OCI-LY7 (cell line): ENCODE data around the gene PSMB10.

Experiments
- EZH2phosphoT487 ChIP-seq: fragments of 200-600 bp; sonication (generic); IDR thresholded peaks from 2 replicates; pipeline ENCODE4 v1.6.1; 2018; ENCODE audit warnings: low read depth, borderline replicate concordance, mild to moderate bottlenecking, mixed run types, antibody characterized with exemption, low read length, moderate library complexity, mixed read lengths
- TF ChIP-seq, protein P1 (sequence below): fragments of 200-600 bp; sonication (generic); conservative IDR thresholded peaks from 2 replicates; pipeline ENCODE4 v1.5.1; 2014; ENCODE audit warnings: mild to moderate bottlenecking, antibody characterized with exemption, low read length, moderate library complexity, mixed read lengths

DNA sequence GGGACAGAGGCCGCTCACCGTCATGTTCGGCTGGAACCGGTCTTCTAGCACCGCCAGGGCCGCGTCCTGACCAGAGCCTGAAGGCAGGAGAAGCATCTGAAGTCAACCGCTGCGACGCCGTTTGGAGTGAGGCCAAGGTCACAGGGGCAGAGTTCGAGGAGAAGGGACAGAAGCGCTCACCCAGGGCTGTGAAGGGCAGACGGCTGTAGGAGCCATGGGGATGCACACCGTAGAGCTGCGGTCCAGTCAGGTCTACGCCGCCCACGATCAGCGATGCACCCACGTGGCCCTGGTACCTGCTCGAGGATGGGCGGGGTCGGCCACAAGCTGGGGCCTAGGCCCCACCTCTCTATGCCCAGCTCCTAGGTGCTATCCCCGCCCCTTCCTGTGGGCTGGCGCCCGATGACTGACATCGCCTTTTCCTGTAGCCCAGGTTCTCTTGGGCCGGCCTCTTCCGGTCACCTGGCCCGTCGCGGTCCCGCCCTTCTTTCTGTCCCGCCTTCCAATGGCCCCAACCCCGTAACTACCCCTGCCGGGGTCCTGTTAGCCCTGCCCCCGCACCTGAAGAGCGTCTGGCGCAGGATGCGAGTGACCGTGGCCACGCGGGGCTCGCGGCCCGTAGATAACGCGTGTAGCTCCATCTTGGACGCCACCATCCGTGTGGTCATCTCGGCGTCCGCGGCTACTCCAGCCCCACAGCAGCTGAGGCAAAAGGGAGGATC lies 1.1 kb downstream of the PSMB10 start:
- TF ChIP-seq, protein P1, sequence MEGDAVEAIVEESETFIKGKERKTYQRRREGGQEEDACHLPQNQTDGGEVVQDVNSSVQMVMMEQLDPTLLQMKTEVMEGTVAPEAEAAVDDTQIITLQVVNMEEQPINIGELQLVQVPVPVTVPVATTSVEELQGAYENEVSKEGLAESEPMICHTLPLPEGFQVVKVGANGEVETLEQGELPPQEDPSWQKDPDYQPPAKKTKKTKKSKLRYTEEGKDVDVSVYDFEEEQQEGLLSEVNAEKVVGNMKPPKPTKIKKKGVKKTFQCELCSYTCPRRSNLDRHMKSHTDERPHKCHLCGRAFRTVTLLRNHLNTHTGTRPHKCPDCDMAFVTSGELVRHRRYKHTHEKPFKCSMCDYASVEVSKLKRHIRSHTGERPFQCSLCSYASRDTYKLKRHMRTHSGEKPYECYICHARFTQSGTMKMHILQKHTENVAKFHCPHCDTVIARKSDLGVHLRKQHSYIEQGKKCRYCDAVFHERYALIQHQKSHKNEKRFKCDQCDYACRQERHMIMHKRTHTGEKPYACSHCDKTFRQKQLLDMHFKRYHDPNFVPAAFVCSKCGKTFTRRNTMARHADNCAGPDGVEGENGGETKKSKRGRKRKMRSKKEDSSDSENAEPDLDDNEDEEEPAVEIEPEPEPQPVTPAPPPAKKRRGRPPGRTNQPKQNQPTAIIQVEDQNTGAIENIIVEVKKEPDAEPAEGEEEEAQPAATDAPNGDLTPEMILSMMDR, result no peak
- TF ChIP-seq EZH2phosphoT487, result no peak
